Amniotic stem cell (primary cell): ENCODE measurements around the gene ARHGAP15.

ENCODE experiments used
- DNase-seq: peaks from one replicate; lab custom pipeline; 2025; lab: John Stamatoyannopoulos, UW

Gene ARHGAP15

GRCh38 chr2:143689541-143689940, 560.3 kb downstream of the ARHGAP15 start:
- DNase-seq: no peak

- no peak for DNase-seq
Measured at GRCh38 chr2:143690235-143690634, 561.0 kb downstream of the ARHGAP15 start.

- no peak for DNase-seq
Measured at GRCh38 chr2:143691121-143691520, 561.9 kb downstream of the ARHGAP15 start.

- DNase-seq: no peak
Measured at GRCh38 chr2:143692162-143692561, 562.9 kb downstream of the ARHGAP15 start.

- no peak for DNase-seq
Measured at GRCh38 chr2:143692967-143693366, 563.7 kb downstream of the ARHGAP15 start.

- no peak for DNase-seq
Measured at GRCh38 chr2:143694335-143694734, 565.1 kb downstream of the ARHGAP15 start.

- no peak for DNase-seq
Measured at GRCh38 chr2:143696651-143697050, 567.4 kb downstream of the ARHGAP15 start.

- no peak for DNase-seq
Measured at GRCh38 chr2:143697744-143698143, 568.5 kb downstream of the ARHGAP15 start.

- DNase-seq: no peak
Measured at GRCh38 chr2:143698352-143698751, 569.1 kb downstream of the ARHGAP15 start.

- no peak for DNase-seq
Measured at GRCh38 chr2:143698888-143699570, 569.8 kb downstream of the ARHGAP15 start.

- no peak for DNase-seq
Measured at GRCh38 chr2:143700865-143701264, 571.6 kb downstream of the ARHGAP15 start.

- DNase-seq: no peak
Measured at GRCh38 chr2:143701785-143702184, 572.6 kb downstream of the ARHGAP15 start.

GRCh38 chr2:143702931-143703330, 573.7 kb downstream of the ARHGAP15 start:
- DNase-seq: no peak

- no peak for DNase-seq
Measured at GRCh38 chr2:143704451-143705106, 575.4 kb downstream of the ARHGAP15 start.

- DNase-seq: no peak
Measured at GRCh38 chr2:143705108-143705707, 576.0 kb downstream of the ARHGAP15 start.

GRCh38 chr2:143706354-143706753, 577.1 kb downstream of the ARHGAP15 start:
- no peak for DNase-seq

- no peak for DNase-seq
Measured at GRCh38 chr2:143708682-143709081, 579.5 kb downstream of the ARHGAP15 start.

GRCh38 chr2:143710196-143710595, 581.0 kb downstream of the ARHGAP15 start:
- no peak for DNase-seq

- no peak for DNase-seq
Measured at GRCh38 chr2:143710879-143711278, 581.7 kb downstream of the ARHGAP15 start.

GRCh38 chr2:143716522-143716921, 587.3 kb downstream of the ARHGAP15 start:
- no peak for DNase-seq

- DNase-seq: no peak
Measured at GRCh38 chr2:143717053-143717452, 587.8 kb downstream of the ARHGAP15 start.

- DNase-seq: no peak
Measured at GRCh38 chr2:143717536-143718168, 588.4 kb downstream of the ARHGAP15 start.

- no peak for DNase-seq
Measured at GRCh38 chr2:143718745-143719144, 589.5 kb downstream of the ARHGAP15 start.
